Osteoblast (primary cell): ENCODE data around the gene ZNF529. TPM values are rescaled to one million over a fixed set of nuclear protein-coding genes. Genes with fewer than 3 reads are reported as not detected.

Experiments
- DNase-seq: peaks from one replicate; pipeline ENCODE4 v3.0.0; 2011; ENCODE audit warnings: low spot score, mixed read lengths; ENCODE audit not compliant: insufficient read length; ENCODE audit errors: missing footprints
- H2AFZ ChIP-seq: 2 replicates; pipeline ENCODE4 v1.6.0; 2011; ENCODE audit warnings: mild to moderate bottlenecking, low read length
- H3K27ac ChIP-seq: 2 replicates; pipeline ENCODE4 v1.5.1; 2011; ENCODE audit warnings: mild to moderate bottlenecking, low read depth, low read length, moderate library complexity
- H3K27me3 ChIP-seq: 2 replicates; pipeline ENCODE4 v1.6.0; 2012; ENCODE audit warnings: mild to moderate bottlenecking, control low read depth, inconsistent platforms, low read length, moderate library complexity; ENCODE audit not compliant: insufficient read depth
- H3K36me3 ChIP-seq: 2 replicates; pipeline ENCODE4 v1.5.1; 2011; ENCODE audit warnings: mild to moderate bottlenecking, low read length, control low read depth, moderate library complexity; ENCODE audit not compliant: insufficient read depth
- H3K4me1 ChIP-seq: 2 replicates; pipeline ENCODE4 v1.5.1; 2011; ENCODE audit warnings: mild to moderate bottlenecking, low read length, control low read depth, moderate library complexity; ENCODE audit not compliant: insufficient read depth
- H3K4me2 ChIP-seq: 2 replicates; pipeline ENCODE4 v1.6.0; 2011; ENCODE audit warnings: mild to moderate bottlenecking, low read length; ENCODE audit not compliant: insufficient read depth
- H3K4me3 ChIP-seq: fragments of 200-600 bp; sonication (generic); 3 replicates; pipeline ENCODE4 v1.5.1; 2012; ENCODE audit warnings: mild to moderate bottlenecking, low read length, inconsistent platforms; ENCODE audit not compliant: insufficient read depth
- H3K79me2 ChIP-seq: 2 replicates; pipeline ENCODE4 v1.6.0; 2012; ENCODE audit warnings: mild to moderate bottlenecking, low read length, control low read depth, inconsistent platforms; ENCODE audit not compliant: insufficient read depth
- H3K9me3 ChIP-seq: 2 replicates; pipeline ENCODE4 v1.5.1; 2011; ENCODE audit warnings: low read depth, low read length, control low read depth
- H4K20me1 ChIP-seq: 2 replicates; pipeline ENCODE4 v1.6.0; 2012; ENCODE audit warnings: mild to moderate bottlenecking, low read length, control low read depth; ENCODE audit not compliant: insufficient read depth
- total RNA-seq: library from RNA; depleted of rRNA; stranded (reverse); fragments of >200 nt; gene quantifications from 2 replicates; pipeline ENCODE4 v1.2.3, GENCODE V29; 2012
- TF ChIP-seq, protein P1 (sequence below): IDR thresholded peaks from 2 replicates; pipeline ENCODE4 v1.5.1; 2011; ENCODE audit warnings: mild to moderate bottlenecking, low read depth, low read length, moderate library complexity; ENCODE audit errors: extremely low read depth

ZNF529 gene
- 11.9 and 13.3 TPM in 2 replicates for total RNA-seq

DNA sequence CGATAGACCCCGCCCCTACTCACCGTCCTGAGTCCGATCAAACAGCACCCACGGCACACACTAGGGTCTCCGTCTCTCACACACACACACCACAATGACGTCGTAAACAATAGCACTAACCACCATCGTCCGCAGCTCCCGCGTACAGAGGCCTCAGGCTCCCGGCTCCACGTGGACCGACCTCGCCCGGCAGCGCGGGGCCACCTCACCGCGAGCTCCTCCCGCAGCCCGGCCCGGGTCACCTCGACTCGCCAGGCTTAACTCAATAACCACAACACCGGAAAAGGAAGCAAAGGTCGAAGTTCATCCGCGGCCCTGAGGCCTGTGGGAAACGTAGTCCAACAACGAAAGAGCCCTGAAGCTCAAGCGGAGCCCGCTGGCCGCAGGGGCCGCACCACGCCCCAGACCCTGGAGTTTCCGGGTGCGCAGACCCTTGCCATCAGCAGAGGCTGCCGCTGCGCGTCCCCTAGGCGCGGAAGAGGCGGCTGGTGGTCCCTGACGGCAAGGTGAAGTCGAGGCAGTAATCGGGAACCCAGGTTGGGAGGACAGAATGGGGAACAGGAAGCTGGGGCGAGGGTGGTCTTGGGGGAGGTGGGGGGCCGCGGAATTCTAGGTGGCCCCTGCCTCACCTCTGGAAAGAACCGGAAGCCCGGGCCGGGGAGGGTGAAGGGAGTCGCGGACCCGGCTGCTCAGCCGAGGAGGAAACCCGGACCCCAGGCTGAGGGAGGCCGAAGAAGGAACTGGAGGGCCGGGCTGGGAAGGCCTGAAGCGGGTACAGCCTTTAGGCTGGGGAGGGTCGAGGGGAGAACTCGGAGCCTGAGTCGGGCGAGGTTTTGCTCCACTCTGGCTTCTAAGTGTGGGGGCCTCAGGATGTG is at the start of gene ZNF529:
Gene ZNF529 (minus strand): TSS at position 273 of the 875 bp plus-strand sequence. CDS start 946 bp downstream, outside the sequence.
- H3K27me3 ChIP-seq: no peaks in the 10 kb centered on the region
- H3K4me1 ChIP-seq: peaks cover 12% of the 10 kb centered on the region
- H3K36me3 ChIP-seq: peaks cover 17% of the 10 kb centered on the region
- H4K20me1 ChIP-seq: no peaks in the 10 kb centered on the region
- peak within 1 kb of the TSS; percentile 99 for H2AFZ ChIP-seq
- H3K4me2 ChIP-seq: peak within 1 kb of the TSS; percentile 94
- peak within 1 kb of the TSS; percentile 89 for H3K27ac ChIP-seq
- TF ChIP-seq, protein P1, sequence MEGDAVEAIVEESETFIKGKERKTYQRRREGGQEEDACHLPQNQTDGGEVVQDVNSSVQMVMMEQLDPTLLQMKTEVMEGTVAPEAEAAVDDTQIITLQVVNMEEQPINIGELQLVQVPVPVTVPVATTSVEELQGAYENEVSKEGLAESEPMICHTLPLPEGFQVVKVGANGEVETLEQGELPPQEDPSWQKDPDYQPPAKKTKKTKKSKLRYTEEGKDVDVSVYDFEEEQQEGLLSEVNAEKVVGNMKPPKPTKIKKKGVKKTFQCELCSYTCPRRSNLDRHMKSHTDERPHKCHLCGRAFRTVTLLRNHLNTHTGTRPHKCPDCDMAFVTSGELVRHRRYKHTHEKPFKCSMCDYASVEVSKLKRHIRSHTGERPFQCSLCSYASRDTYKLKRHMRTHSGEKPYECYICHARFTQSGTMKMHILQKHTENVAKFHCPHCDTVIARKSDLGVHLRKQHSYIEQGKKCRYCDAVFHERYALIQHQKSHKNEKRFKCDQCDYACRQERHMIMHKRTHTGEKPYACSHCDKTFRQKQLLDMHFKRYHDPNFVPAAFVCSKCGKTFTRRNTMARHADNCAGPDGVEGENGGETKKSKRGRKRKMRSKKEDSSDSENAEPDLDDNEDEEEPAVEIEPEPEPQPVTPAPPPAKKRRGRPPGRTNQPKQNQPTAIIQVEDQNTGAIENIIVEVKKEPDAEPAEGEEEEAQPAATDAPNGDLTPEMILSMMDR: no peak
- peak within 1 kb of the TSS; percentile 97 for H3K4me3 ChIP-seq
- DNase-seq: peak; percentile 95
- no peaks in the 10 kb centered on the region for H3K9me3 ChIP-seq
- peaks cover 70% of the 10 kb centered on the region for H3K79me2 ChIP-seq

DNA sequence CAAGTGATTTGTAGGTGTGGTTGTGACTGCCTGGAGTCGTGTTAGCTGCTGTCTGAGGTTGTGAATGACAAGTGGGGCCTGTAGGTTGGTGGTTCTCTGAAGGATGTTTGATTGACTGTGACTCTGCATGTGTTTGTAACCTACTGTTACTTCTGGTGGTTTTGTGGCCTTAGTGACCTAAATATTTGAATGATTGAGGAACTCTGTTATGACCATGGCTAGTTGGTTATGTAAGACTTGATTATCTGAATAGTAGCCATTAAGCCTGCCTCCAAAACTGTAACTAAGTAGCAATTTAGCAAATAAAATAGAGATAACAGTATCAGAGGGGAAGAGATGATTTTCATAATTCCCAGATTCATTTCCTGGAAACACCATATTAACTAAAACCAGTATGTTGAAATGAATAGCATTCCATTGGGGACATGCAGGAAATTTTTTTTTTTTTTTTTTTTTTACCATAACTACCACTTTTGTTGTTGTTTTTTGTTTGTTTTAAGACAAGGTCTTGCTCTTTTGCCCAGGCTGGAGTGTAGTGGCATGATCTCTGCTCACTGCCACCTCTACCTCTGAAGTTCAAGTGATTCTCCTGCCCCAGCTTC is 32.9 kb upstream of the ZNF529 start:
- no peak for DNase-seq
- peak overlapping the region; percentile 93 for H3K4me3 ChIP-seq
- peak overlapping the region; percentile 93 for H3K4me2 ChIP-seq
- peak overlapping the region; percentile 67 for H3K27ac ChIP-seq
- H3K9me3 ChIP-seq: no peaks in the 10 kb centered on the region
- H3K79me2 ChIP-seq: peaks cover 15% of the 10 kb centered on the region
- H3K36me3 ChIP-seq: peaks cover 7% of the 10 kb centered on the region
- H2AFZ ChIP-seq: peak overlapping the region; percentile 97
- TF ChIP-seq, protein P1: no peak
- H3K4me1 ChIP-seq: peaks cover 10% of the 10 kb centered on the region
- H4K20me1 ChIP-seq: no peaks in the 10 kb centered on the region
- H3K27me3 ChIP-seq: no peaks in the 10 kb centered on the region

DNA sequence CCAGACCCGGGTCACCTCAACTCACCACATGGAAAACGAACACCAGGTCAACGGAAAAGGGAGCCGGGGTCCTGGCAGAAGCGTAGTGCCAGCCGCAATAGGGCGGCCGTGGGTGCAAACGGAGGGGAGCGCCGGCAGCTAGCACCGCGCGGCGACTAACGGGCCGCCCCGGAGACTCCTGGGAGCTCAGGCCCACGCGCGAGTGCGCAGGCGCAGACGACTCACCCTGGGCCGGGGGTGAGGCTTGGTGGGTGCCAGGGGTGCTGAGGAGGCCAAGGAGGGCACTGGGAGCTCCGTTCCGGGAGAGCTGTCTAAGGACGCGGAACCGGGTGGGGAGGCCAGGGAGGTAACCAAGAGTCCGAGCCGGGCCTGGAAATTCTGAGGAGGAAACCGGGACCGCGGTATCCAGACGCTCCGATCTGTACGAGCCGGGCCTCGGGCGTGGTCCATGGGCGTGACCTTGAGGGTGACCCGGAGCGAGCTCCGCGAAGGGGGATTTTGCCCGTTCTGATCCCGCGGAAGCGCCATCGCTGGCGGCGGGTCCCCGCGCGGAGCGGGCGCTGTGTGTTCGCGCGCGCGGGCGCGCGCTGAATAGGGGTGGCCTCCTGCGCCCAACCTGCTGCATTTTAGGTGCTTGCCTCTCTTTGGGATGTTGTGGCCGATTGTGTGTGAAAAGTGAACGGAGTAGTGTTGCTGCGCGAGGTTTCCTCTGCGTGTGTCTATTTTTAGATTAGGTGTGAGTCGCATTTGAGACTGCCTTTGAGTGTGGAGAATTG is 32.2 kb upstream of the ZNF529 start, which contains the start of gene ZNF382:
Gene ZNF382 (plus strand): TSS at position 213 of the 776 bp plus-strand sequence. CDS start 4,602 bp downstream, outside the sequence.
- peak within 1 kb of the TSS; percentile 93 for H3K4me2 ChIP-seq
- no peaks in the 10 kb centered on the region for H3K27me3 ChIP-seq
- H3K79me2 ChIP-seq: peaks cover 16% of the 10 kb centered on the region
- H3K4me1 ChIP-seq: peaks cover 10% of the 10 kb centered on the region
- H3K9me3 ChIP-seq: no peaks in the 10 kb centered on the region
- H4K20me1 ChIP-seq: no peaks in the 10 kb centered on the region
- peak within 1 kb of the TSS; percentile 67 for H3K27ac ChIP-seq
- H3K36me3 ChIP-seq: peaks cover 2% of the 10 kb centered on the region
- H2AFZ ChIP-seq: peak within 1 kb of the TSS; percentile 97
- H3K4me3 ChIP-seq: peak within 1 kb of the TSS; percentile 93
- peak; percentile 97 for DNase-seq
- TF ChIP-seq, protein P1: no peak
